ENCODE measurements around the gene HINT1.
A peak's percentile ranks its signal among the peaks of the same experiment; 100 is the strongest.
"Not testable (repeated sequence)": the region's sequence is repeated elsewhere in the genome, so short reads cannot be mapped to it uniquely, and the experiment has no call there.

The HINT1 gene

GRCh38 chr5:131169810-131170539 is 4.9 kb upstream of the HINT1 start:
- DNase-seq: no peak

DNA sequence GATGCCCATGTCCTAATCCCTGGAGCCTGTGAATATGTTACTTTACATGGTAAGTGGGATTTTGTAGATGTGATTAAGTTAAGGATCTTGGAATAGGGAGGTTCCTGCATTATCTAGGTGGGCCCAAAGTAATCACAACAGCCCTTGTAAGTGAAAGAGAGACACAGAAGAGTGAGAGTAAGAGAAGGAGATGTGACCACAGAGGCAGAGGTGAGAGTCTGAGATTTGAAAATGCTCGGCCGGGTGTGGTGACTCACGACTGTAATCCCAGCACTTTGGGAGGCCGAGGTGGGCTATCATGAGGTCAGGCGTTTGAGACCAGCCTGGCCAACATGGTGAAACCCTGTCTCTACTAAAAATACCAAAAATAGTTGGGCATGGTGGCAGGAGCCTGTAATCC is 2.6 kb upstream of the HINT1 start:
- no peak for DNase-seq

GRCh38 chr5:131164191-131165118 is 601 bp downstream of the HINT1 start:
- DNase-seq: peak; percentile 68

- no peak for DNase-seq
These were observed 1.6 kb downstream of the HINT1 start for GRCh38 chr5:131163276-131164119.

GRCh38 chr5:131160134-131160533 is 4.9 kb downstream of the HINT1 start:
- DNase-seq: no peak

GRCh38 chr5:131156957-131157356 is 8.1 kb downstream of the HINT1 start:
- no peak for DNase-seq

DNA sequence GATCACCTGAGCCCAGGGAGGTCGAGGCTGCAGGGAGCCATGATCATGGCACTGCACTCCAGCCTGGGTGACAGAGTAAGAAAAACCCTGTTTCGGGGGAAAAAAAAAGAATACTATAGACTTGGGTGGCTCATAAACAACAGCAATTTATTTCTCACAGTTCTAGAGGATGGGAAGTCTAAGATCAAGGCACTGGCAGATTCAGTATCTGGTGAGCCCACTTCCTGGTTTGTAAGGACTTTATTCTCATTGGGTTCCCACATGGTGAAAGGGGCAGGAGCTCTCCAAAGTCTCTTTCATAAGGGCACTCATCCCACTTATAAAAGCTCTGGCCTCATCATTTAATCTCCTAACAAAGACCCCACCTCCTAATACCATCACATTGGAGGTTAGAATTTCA is 8.7 kb downstream of the HINT1 start:
- no peak for DNase-seq

GRCh38 chr5:131151216-131151615 is 13.8 kb downstream of the HINT1 start:
- no peak for DNase-seq

DNA sequence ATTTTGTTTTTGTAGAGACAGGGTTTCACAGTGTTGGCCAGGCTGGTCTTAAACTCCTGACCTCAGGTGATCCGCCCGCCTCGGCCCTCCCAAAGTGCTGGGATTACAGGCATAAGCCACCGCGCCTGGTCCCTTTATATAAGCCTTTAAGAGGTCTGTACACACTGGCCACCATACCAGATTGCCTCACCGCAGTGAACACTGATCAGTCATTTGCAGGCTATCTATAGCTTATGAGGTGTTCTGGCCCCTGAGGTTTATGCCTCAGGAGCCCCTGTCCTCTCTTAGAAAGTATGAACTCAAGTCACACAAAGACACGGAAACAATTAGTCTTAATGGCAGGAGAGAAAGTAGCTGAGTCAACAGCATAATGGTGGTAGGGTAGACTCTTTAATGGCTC is 14.6 kb downstream of the HINT1 start:
- no peak for DNase-seq

DNA sequence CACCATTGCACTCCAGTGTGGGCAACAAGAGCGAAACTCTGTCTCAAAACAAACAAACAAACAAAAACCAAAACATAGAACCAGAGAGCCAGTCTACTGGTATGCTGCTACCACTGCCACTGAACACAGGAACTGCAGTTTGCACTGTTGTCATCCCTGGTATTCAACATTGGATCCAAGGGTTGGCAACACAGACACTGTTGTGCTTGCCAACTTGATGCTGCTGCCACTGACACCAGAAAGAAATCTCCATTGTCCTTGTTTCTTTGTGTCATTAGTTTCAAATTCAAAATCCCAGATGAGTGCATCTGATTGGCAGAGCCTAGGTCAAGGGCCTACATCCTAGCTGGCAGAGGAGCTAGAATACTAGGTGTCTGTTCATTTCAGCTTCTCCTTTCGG is 16.2 kb downstream of the HINT1 start:
- DNase-seq: no peak

DNA sequence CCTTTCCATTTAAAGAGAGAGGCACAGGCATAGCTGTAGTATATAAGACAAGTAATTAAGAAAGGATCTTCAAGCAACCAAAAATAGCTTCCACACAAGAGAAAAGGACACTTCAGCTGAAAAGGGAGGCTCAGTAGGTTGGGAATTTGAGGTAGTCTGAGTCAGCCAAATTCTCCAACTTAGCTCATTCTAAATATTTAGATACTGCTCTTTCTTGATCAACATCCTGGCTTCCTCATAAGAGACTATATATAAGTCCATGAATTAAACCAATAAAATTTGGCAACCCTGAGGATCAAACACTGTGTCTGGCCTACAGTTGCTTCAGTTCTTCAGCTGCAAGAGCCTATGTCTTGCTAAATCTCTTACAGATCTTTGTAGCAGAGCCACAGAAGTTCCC is 17.8 kb downstream of the HINT1 start:
- no peak for DNase-seq

- DNase-seq: no peak
These were observed 22.0 kb downstream of the HINT1 start for GRCh38 chr5:131142970-131143617.

- no peak for DNase-seq
These were observed 25.7 kb downstream of the HINT1 start for GRCh38 chr5:131139321-131139720.

DNA sequence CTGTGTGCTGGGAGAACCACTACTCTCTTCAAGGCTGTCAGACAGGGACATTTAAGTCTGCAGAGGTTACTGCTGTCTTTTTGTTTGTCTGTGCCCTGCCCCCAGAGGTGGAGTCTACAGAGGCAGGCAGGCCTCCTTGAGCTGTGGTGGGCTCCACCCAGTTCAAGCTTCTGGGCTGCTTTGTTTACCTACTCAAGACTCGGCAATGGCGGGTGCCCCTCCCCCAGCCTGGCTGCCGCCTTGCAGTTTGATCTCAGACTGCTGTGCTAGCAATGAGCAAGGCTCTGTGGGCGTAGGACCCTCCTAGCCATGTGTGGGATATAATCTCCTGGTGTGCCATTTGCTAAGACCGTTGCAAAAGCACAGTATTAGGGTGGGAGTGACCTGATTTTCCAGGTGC is 26.6 kb downstream of the HINT1 start:
- not testable (repeated sequence) for DNase-seq

GRCh38 chr5:131133091-131133490 is 32.0 kb downstream of the HINT1 start:
- DNase-seq: not testable (repeated sequence)

DNA sequence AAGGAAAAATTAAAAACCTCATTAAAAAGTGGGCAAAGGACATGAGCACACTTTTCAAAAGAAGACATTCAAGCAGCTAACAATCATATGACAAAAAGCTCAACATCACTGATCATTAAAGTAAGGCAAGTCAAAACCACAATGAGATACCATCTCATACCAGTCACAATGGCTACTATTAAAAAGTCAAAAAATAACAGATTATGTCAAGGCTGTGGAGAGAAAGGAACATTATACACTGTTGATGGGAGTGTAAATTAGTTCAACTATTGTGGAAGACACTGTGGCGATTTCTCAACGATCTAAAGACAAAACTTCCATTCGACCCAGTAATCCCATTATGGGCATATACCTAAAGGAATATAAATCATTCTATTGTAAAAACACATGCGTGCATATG is 35.8 kb downstream of the HINT1 start:
- no peak for DNase-seq

DNA sequence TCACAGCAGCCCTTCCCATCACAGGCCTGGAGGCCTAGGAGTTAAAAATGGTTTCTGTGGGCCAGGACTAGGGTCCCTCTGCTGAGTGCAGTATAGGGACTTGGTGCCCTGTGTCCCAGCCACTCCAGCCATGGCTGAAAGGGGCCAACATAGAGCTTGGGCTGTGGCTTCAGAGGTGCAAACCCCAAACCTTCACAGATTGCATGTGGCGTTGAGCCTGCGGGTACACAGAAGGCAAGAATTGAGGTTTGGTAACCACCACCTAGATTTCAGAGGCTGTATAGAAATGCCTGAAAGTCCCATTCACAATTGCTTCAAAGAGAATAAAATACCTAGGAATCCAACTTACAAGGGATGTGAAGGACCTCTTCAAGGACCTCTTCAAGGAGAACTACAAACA is 37.8 kb downstream of the HINT1 start:
- DNase-seq: not testable (repeated sequence)

DNA sequence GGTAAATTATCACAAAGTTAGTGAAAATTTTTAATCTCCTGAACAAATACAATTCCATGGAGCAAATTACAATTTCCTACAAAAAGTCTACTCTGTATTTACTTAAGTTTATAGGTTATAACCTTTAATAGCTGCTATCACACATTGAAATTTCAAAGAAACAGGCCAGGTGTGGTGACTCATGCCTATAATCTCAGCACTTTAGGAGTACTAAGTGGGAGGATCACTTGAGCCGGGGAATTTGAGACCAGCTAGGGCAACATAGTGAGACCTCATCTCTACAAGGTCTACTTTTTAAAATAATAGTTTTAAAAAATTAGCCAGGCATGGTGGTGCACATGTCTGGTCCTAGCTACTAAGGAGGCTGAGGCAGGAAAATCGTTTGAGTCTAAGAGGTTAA is 50.3 kb downstream of the HINT1 start:
- no peak for DNase-seq

- DNase-seq: no peak
These were observed 52.6 kb downstream of the HINT1 start for GRCh38 chr5:131112424-131112823.

DNA sequence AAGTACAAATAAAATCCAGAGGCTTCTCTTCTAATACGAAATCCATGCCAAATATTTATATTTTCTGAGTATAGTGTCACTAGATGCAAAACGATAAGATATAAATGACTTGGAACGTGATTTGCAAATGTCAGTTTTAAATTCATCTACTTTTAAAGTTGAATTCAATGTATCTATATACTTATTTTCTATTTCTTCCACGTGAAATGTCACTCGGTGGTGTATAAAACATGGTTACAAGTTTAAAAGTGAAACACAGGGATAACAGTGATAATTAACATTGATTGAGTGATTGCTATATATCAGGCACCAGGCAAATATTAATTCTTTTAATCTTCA is 54.8 kb downstream of the HINT1 start:
- no peak for DNase-seq

- DNase-seq: no peak
These were observed 55.4 kb downstream of the HINT1 start for GRCh38 chr5:131109540-131110255.
